ENCODE measurements around the gene MYD88. TPM values are rescaled to one million over a fixed set of nuclear protein-coding genes. Genes with fewer than 3 reads are reported as not detected.
A peak's percentile ranks its signal among the peaks of the same experiment; 100 is the strongest.
"Not testable (repeated sequence)": the region's sequence is repeated elsewhere in the genome, so short reads cannot be mapped to it uniquely, and the experiment has no call there.

Gene MYD88
- total RNA-seq, 1 donor from 2014 or later = 70.2 TPM

GRCh38 chr3:38133209-38133556 is 5.3 kb upstream of the MYD88 start:
- intact Hi-C loops (cut with DNase I) = no loop called here
- no peak for TF ChIP-seq CTCF (IDR thresholded peaks at IDR 0.05)
- Histone ChIP-seq H3K4me3 (no peak overlapping the region), H3K9me3 (no peaks in the 10 kb centered on the region), H3K4me1 (peaks cover 31% of the 10 kb centered on the region), H3K36me3 (peaks cover 69% of the 10 kb centered on the region), H3K27me3 (no peaks in the 10 kb centered on the region), H3K27ac (peak overlapping the region; percentile 32)
- no peak for DNase-seq
- ATAC-seq = no peak

- DNase-seq (peak; percentile 59), ATAC-seq (no peak)
- Histone ChIP-seq H3K4me3 (no peak overlapping the region), H3K27me3 (no peaks in the 10 kb centered on the region), H3K36me3 (peaks cover 63% of the 10 kb centered on the region), H3K27ac (peak overlapping the region; percentile 32), H3K4me1 (peaks cover 27% of the 10 kb centered on the region), H3K9me3 (no peaks in the 10 kb centered on the region)
- intact Hi-C loops (cut with DNase I) = no loop called here
- no peak for TF ChIP-seq CTCF (IDR thresholded peaks at IDR 0.05)
Measured at GRCh38 chr3:38133557-38134405, 4.7 kb upstream of the MYD88 start.

DNA sequence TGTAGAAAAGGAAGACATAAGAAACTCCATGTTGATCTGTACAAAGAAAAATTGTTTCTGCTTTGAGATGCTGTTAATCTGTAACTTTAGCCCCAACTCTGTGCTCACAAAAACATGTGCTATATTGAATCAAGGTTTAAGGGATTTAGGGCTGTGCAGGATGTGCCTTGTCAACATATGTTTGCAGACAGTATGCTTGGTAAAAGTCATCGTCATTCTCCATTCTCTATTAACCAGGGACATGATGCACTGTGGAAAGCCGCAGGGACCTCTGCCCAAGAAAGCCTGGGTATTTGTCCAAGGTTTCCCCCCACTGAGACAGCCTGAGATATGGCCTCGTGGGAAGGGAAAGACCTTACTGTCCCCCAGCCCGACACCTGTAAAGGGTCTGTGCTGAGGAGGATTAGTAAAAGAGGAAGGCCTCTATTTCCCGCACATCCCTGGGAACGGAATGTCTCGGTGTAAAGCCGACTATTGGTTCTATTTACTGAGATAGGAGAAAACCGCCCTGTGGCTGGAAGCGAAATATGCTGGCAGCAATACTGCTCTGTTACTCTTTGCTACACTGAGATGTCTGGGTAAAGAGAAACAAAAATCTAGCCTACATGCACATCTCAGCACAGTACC is 3.8 kb upstream of the MYD88 start:
- peaks cover 55% of the 10 kb centered on the region for H3K36me3 ChIP-seq
- H3K27me3 ChIP-seq; intact Hi-C loops (cut with DNase I); DNase-seq; ATAC-seq; H3K27ac ChIP-seq; H3K4me3 ChIP-seq; H3K9me3 ChIP-seq: not testable (repeated sequence)
- H3K4me1 ChIP-seq = peaks cover 31% of the 10 kb centered on the region

- DNase-seq; H3K27me3 ChIP-seq; ATAC-seq; intact Hi-C loops (cut with DNase I); H3K9me3 ChIP-seq: not testable (repeated sequence)
- H3K36me3 ChIP-seq = peaks cover 48% of the 10 kb centered on the region
- peaks cover 42% of the 10 kb centered on the region for H3K4me1 ChIP-seq
- H3K27ac ChIP-seq = peak overlapping the region; percentile 85
- H3K4me3 ChIP-seq = peak overlapping the region; percentile 83
Measured at GRCh38 chr3:38135621-38136277, 2.7 kb upstream of the MYD88 start.

- Histone ChIP-seq H3K4me3 (peak overlapping the region; percentile 83), H3K27ac (peak overlapping the region; percentile 85), H3K4me1 (peaks cover 42% of the 10 kb centered on the region), H3K27me3 (no peaks in the 10 kb centered on the region), H3K36me3 (peaks cover 47% of the 10 kb centered on the region), H3K9me3 (no peaks in the 10 kb centered on the region)
- ATAC-seq (no peak), DNase-seq (no peak)
- no peak for TF ChIP-seq CTCF (IDR thresholded peaks at IDR 0.05)
- intact Hi-C loops (cut with DNase I) = no loop called here
Measured at GRCh38 chr3:38136393-38136776, 2.1 kb upstream of the MYD88 start.

DNA sequence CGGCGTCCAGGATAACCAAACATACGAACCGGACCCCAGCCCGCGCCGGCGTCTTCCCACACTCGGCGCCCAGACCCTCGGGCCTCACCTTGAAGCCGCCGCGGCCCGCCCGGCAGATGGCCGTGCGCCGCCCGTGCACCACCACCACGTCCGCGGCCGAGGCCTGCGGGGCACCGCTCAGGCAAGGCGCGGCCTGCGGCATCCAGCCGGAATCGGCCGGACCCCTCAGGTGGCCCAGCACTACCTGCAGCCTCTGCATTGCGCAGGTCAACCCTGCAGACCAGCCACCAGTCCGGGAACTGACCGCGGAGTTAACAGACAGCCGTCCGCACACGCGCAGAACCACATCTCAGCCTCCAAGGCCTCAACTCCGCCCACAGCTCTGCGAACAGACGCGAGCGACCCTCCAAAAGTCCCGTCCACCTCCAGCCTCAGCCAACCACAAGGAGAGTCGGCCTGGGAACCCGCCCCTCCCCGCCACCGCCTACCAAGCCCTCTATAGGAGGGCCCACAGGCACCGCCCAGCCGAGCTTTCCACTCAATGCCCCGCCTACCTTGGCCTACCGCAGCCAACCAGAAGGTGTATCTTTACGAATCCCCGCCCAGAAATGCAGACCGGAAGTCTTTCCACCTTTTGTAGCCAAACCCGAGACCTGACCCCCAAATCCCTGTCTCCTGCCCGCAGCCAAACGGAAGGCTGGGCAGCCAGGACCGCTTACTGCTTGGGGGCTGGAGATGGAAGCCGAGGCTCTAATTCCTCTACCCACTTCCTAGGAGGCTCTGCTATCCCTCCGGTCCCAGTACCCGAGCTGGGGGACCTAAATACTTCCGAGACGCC is 1.5 kb upstream of the MYD88 start, which contains the start of gene ACAA1:
TSS of gene ACAA1 (minus strand) at position 351 of the 838 bp plus-strand sequence. CDS start at position 259, 92 bp downstream.
- H3K4me1 ChIP-seq = peaks cover 42% of the 10 kb centered on the region
- peak within 1 kb of the TSS; percentile 96 for H3K27ac ChIP-seq
- TF ChIP-seq CTCF (IDR thresholded peaks at IDR 0.05) = no peak
- H3K36me3 ChIP-seq = peaks cover 44% of the 10 kb centered on the region
- DNase-seq (peak; percentile 100), ATAC-seq (peak; percentile 94)
- H3K27me3 ChIP-seq = no peaks in the 10 kb centered on the region
- no peaks in the 10 kb centered on the region for H3K9me3 ChIP-seq
- H3K4me3 ChIP-seq = peak within 1 kb of the TSS; percentile 83
- intact Hi-C loops (cut with DNase I) = no loop called here

Measured in upper lobe of right lung (tissue), 1 donor.